GM19240 (cell line): ENCODE results near the gene FUT7.

Experiments
- DNase-seq: peaks from one replicate; pipeline ENCODE4 v3.0.0; 2011; ENCODE audit warnings: low spot score; ENCODE audit not compliant: insufficient read length

The FUT7 gene

DNA sequence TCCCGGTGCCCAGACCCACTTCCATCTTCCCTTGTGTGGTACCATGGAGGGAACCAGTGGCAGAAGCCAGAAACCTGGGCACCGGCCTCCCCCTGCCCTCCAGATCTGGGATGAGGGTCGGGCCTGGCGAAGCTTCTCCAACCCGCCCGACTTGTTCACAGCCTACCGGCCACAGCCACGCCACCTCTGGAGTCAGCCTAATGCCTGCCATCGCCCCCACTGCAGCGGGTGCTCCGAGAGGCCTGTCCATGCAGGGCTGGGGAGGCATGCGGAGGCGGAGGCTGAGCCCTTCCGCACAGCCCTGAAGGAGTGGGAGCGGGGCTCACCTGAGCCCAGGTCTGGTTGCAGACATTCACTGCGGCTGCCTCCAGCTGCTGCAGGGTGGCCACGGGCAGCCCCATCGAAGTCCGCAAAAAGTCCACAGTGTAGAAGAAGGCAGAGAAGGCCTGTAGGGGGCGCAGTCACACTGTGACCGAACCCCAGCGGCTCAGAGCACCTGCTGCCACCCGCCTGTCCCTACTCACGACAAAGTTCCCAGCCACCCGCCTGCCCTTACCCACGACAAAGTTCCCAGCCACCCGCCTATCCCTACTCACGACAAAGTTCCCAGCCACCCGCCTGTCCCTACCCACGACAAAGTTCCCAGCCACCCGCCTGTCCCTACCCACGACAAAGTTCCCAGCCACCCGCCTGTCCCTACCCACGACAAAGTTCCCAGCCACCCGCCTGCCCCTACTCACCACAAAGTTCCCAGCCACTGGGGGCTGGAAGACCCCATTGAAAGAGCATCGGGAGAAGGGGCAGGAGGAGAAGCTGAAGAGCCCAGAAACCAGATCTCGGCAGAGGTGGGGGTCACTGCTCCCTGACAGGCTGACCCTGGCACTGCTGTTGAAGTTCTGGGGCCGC, 17.9 kb upstream of the FUT7 start:
- DNase-seq = no peak

DNA sequence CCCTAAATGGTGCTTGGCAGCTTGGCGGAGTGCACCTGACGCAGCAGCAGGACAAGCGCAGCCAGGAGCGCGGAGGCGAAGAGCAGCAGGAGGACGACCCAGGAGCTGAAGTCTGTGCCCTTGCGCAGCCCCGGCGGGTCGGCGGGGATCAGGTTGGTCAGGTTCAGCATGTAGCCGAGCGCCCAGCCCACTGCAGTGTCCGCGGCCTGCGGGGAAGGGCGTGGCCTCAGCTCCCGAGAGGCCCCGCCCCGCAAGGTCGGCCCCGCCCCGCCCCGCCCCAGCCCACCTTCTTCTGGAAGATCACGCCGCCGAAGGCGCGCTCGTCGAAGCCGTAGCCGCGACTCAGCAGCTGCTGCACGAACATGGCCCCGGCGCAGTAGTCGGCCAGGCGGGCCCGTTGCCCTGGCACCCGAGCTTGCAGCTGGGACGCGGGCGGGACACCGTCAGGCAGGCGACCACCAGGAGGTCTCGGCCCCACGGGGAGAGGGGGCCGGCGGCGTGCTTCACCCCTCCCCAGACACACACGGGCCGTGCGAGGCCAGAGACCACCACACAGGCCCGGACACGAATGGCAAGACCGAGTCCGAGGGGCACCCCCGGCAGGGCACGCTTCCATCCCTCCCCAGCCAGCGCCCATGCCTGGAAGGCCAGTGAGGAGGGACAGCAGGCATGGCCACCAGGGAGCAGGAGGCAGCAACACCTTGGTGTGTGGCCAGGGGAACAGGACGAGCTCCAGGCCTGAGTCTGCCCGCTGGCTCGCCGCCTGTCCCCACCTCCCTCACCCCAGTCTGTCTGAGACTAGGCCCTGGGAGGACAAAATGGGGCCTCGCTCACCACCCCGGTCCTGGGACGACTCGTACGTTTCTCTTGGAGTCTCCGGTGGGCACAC, 17.0 kb upstream of the FUT7 start:
- DNase-seq = no peak

DNA sequence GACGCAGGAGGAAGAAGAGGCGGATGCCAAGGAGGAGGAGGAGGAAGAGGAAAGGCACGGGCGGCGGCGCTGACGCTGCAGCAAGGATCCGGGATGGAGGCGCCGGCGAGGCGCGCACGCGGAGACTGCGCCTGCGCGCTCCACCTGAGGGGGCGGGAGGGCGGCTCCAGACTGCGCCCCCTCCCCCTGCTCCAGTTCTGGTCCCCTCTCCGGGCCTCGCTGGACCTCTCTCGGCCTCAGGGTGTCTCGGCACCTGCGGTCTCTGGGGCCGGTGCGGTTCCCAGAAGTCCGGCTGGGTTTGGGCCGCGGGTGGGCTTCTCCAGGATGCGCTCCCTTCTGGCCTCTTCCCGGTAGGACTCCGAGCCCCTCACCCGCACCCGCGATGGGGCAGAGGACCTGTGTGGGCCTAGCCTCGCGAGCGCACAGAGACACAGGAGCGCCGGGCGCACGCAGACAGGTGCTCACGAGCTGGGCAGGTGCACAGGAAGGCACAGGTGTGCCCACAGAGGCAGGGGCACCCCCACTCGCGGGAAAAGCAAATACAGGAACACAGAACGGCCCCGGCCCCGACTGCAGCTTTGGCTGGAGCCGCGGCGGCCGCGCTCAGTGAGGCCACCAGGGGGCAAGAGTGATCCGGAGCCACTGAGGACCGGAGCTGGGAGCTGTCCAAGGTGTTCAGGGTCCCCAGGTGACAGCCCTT, 14.3 kb upstream of the FUT7 start, which contains the start of gene NPDC1:
Gene NPDC1 (minus strand): TSS at position 90 of the 700 bp plus-strand sequence. CDS start 188 bp downstream, outside the sequence.
- DNase-seq = peak; percentile 99

DNA sequence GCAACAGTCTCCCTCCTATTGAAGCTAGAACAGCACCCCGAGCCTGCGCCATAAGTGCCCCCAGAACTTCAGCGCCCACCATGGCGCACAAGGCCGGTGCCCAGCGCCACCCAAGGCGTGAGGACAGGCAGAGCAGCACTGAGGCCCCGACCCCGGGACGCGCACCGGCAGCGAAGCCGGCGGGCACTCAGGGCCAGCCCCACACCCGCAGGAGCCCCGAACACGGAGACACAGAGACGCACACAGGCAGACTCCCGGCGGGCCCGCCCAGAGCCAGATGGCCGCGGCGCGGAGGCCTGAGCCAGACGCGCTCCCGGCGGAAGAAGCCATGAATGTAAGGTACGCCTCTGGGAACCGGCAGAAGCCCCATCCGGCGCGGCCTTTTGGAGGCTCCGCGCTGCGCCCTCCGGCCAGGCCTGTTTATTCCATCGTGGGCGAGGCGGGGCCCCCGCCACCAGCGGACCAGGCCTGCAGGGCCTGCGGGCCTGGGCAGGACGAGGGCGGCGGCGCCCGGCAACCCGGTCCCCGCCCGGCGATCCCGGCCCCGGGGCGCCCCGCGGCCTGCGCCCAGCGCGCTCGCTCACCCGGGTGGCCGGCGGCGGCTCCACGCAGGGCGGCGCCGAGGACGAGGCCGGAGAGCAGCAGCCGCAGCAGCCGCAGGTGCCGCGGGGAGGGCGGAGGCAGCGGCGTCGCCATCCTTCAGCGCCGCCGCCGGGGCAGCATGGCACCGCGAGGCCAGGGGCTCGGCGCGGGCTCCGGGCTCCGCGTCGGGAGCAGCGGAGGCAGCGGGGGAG, 13.6 kb upstream of the FUT7 start:
- DNase-seq = no peak

DNA sequence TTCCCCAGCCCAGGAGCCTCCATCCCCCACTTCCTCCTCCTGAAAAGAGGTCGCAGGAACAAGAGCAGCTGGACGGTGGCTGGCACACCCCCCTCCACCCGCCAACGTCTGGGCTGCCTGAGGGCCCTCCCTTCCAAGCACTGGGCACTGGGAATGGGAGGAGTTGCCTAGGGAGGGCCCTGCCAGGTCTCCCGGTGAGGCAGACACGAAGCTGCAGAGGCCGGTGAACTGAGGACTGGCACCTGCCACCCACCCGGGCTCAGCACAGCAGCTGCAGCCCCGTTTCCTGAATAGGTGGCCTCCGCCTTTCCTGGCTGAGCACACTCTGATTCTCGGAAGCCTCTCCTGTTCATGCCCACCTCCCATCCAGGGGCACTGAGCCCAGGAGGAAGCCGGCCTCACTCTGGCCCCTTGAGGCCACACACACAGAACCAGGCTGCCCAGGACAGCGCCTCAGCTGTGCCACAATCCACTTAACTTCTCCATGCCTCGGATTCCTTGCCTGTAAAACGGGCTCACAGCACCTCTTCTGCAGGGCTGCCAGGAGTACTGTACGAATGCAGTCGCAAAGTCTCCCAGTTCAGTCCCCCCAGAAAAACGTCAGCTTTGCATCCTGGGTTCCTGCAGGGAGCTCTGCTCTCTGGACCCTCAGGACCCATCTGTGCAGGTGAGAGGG, 12.8 kb upstream of the FUT7 start:
- no peak for DNase-seq

DNA sequence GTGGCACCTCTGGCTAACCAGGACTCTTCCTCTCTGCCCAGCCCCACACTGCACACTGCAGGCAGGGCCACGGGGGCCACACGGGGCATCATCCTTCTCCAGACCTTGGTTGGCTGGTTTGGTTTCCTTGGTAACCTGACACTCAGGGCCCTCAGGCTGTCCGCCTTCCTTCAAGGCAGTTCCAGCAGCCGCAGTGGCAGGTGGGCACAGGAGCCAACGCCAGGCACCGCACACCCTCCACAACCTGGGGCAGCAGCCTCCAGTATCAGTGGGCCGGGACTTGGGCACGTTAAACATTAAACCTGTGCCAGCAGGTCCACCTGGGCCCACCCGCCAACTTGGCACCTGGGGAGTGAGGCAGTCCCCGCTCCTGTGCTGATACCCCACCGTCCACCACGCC, 12.1 kb upstream of the FUT7 start:
- DNase-seq = no peak

DNA sequence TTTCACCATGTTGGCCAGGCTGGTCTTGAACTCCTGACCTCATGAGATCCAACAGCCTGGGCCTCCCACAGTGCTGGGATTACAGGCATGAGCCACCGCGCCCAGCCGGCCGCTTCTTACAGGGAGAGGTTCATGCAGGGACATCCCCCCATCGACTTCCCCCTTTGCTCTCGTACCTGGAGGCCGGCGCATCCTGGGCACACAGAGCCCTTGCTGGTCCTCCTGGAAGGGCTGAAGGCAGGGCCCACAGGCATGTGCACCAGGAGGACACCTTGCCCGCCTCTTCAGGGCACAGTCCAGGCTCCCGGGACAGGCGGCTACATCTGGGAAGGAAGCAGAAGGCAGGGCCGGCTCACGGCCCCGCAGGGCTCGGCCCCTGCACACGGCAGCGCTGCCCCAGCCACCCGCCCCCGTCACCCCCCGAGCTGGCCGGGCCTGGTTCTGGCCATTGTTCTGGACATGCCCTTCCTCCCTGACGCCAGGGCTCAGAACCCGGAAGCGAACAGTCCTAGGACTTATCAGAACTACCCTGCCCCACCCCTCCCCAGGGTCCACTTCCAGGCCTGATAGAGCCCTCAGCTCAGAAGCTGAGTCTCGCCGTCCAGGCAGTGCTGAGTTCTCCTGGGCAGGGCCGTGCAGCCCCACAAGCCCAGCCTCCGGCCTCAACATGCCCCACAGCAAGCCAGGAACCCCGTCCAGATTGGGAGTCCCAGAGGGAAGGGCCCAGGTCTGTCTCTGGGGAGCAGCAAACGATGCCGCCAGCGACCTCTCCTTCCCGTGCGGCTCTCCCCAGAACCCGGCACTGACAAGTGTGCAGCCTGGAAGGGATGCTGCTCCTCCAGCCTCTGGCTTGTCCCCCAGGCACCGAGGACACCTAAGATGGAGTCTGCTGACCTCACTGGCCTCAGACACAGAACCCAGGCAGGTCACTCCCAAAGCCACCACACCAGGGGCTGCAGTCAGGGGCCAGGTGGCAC, 11.2 kb upstream of the FUT7 start:
- DNase-seq = no peak

DNA sequence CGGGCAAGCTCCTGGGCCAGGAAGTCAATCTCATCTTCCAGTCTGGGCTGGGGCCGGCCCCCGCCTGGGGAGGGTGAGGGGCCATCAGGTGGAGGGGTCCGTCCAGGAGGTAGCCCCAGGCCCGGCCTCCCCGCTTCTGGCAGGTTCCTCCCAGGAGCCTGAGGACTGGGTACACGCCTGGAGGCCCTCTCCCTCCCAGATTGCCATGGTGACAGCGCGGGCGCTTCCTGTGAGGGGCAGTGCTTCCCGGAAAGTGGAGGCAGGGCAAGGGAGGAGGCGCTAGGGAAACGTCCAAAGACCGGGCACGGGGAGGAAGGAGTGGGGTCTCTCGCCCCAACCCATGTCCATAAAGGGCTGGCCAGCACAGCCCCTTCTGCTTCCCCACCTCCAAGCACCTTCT, 9.2 kb upstream of the FUT7 start:
- no peak for DNase-seq

DNA sequence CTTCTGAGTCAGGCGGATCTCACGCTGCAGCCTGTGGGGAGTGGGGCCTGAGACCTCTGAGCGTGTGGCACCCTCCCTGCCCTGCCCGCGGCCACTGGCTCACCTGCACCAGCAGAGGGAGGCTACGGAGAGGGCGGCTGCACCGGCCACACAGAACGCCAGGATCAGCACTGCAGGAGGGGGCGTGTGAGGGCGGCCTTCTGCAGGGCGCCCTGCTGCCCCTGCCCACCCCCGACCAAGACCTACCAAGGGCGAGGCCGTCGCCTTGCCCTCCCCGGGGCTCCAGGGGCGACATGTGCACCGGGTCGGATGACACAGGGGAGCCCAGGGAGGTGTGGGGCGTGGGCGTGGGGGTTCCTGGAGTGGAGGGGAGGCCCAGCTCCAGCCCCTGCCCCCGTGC, 8.7 kb upstream of the FUT7 start:
- no peak for DNase-seq

DNA sequence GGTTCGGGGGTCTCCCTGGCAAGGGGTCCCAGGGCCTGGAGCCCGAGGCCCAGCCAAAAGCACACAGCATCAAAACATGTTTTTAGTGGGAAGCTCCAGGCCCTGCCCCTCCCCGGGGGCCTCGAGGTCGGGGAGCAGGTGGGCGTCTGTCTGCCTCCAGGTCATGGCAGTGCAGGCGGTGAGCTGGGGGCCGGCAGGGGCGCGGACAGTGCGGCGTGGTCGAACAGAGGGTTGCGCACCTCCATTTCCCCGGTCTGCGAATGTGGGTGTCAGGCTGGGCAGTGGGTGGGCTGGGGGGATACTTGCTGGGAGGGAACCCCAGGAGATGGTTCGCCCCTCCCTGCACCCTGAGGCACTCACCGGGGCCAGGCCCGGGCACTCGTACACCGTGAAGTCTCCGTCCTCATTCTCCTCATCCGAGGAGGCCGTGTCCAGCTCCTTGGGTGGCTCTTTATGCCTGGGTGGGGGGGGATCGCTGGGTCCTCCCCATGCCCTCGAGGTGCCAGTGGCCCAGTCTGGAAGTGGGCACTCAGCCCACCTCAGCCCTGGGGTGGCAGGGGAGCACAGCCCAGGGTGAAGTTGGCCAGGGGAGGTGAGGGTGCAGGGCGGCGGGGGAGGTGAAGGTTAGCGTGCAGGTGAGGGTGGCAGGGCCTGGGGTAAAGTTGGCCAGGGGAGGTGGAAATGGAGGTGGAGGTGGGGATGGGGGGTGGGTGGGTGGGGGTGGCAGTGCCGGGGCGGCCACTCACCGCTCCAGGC, 7.9 kb upstream of the FUT7 start:
- no peak for DNase-seq

DNA sequence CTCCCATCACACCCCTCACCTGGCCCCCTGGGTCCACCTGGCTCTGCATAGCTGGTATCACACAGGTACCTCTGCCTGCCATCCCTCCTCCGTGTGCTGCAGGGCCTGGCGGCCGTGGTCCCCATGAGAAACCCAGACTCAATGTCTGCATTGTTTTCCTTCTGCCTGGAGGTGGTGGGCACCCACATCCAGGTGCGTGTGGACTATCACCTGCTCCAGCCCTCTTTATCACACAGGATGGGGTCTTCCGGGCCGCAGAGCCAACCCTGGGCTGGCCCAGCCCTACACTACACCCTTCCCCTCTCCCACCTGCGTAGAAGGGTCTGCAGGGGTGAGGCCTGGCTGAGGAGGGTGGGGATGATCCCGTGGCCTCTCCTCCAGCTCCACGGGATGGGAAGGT, 7.0 kb upstream of the FUT7 start:
- no peak for DNase-seq

DNA sequence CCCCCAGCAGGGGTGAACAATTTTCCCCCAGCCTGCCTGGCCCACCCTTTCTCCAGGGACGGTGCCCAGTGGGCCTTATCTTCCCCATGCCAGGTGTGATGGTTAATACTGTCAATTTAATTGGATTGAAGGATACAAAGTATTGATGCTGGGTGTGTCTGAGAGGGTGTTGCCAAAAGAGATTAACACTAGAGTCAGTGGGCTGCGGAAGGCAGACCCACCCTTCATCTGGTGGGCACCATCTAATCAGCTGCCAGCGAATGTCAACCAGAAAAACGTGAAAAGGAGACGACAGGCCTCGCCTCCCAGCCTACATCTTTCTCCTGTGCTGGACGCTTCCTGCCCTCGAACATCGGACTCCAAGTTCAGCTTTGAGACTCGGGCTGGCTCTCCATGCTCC, 5.6 kb upstream of the FUT7 start:
- no peak for DNase-seq

DNA sequence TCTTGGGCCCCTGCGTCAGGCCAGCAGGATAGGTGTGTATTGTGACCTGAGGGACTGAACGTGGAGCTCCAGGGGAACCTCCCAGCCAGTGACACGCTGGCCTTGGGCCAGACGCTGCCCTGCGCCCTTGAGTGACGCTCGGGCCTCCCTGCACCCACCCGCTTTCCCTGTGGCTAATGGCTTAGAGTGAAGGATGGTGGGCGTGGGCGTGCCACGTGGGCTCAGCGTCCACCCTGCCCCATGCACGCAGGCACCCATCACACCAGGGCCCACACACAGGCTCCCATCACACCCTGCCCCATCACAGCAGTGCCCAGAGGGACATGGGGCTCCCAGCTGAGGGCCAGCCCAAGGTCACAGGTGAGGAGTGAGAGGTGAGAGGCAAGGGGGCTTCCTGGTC, 5.1 kb upstream of the FUT7 start:
- DNase-seq = no peak

DNA sequence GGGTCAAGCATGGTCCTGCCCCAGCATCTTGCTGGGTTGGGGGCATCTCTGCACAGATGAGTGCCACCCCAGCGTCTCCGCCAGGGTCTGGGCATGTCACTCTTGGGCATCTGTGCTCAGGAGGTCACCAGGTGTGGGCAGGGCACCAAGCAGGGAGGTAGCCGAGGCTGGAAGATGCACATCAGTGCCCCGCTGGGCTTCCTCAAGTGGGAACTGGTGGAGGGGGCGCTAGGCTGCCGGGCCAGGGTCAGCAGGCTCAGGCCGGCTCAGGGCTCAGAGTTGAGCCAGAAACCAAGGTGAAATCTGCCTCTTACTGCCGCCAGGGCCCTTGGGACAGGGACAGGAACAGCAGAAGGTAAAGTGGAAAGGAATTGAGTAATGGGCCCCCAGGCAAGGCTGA, 4.0 kb upstream of the FUT7 start:
- no peak for DNase-seq

DNA sequence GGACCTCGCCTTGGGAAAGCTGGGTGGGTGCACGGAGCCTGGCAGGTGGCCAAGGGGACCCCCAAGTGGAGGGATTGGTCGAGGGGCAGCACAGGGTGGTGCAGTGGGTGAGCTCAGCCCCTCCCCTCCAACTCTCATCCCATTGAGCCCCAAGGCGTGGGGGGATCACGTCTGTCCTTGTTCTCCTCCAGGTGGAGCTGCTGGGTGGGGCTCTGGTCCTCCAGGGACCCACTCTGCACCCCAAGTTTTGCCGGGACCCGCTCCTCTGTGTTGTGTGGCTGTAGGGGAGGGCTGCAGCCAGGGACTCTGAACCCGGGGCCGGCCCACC, 3.6 kb upstream of the FUT7 start:
- no peak for DNase-seq

DNA sequence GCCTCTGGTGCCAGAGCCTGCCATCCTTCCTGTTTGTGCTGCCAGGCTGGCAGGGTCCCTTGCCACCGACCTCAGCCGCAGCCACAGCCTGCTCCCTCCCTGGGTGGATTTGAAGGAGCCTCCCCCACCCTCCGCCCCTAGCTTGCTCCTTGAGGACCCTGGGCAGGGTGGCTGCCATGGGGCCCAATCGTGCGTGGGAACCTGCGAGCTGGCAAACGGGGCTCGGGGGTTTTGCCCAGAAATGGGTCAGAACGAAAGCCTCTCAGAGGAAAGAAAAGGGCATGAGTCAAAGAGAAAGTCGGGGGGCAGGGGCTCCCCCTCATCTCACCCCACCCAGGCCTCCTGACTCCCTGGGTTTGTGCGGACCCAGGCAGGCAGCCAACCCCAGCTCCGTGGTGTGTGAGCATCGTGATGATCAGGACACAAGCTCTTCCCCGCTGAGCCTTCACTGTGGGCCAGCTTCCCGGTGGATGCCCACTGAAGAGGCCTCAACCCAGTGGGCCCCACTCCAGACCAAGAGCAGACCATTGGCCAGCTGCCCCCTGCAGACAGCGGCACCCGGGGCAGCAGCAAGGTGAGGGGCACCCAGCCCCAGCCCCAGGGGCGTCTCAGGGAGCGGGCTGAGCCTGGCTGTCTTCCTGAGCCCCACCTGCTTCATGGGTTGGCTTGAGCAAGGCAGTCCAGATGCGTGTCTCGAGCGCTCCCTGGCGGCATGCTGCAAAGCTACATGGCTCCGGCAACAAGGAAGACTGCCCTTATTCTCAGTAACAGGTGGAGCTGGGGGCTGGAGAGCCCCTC, 3.0 kb upstream of the FUT7 start:
- peak; percentile 99 for DNase-seq

DNA sequence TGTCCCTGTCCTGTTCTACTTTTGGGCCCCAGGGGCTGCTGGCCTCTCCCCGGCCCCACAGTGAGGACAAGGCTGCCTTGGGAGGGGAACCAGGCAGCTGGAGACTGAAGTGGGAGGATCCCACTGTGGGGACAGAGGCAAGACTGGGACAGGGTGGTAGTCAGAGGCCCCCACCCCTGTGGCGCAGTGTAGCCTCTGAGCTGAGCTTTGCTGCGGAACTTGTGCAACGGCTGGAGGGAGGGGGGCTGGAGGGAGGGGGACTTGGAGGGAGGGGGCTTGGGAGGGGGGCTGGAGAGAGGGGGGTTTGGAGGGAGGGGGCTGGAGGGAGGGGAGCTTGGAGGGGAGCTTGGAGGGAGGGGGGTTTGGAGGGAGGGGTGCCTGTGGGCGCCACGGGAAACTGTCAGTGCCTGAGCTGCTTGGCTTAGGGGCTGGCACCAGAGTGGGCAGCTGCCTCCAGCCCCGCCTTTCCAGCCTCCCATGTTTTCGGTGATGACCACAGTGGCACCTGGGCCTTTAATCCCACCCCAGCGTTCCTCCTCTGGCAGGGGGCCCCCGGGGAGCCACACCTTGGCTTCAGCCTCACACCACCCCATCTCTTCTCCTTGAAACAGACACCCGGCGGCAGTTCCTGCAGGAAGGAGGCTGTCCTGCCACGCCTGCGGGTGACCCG, 2.3 kb upstream of the FUT7 start:
- DNase-seq = no peak
